ENCODE data around the gene SMYD3.
"Not testable (repeated sequence)": the region's sequence is repeated elsewhere in the genome, so short reads cannot be mapped to it uniquely, and the experiment has no call there.

Gene SMYD3

DNA sequence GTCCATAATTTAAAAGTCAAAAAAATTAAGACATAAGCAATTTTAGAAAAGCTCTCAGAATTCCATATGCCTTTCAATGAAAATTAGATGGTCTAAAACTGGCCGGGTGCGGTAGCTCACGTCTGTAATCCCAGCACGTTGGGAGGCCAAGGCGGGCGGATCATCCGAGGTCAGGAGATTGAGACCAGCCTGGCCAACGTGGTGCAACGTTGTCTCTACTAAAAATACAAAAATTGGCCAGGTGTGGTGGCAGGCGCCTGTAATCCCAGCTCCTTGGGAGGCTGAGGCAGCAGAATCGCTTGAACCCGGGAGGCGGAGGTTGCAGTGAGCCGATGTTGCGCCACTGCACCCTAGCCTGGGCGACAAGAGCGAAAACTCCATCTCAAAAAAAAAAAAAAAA, 183.0 kb downstream of the SMYD3 start:
- not testable (repeated sequence) for H3K27ac ChIP-seq

DNA sequence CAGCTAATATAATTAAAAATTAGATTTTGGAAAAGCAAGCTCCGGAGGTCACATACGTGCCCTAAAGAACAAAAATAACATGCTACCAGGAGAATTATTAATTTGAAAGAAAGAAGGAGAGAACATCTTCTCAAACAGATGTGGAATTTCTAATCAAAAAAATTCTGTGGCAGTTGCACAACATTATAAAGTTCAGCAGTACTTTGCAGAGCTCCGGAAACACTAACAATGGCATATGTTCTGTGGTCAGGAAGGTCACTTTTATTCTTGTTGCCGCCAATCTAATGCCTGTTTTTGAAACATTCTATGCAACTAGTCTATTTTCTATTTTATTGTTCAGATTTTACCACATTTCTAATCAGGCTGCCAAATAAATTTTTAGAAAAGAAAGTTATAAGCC, 186.8 kb downstream of the SMYD3 start:
- Histone ChIP-seq H3K4me3 (no peak overlapping the region), H3K27ac (no peak overlapping the region)

More for the DNA sequence above, 183.0 kb downstream of the SMYD3 start:
- not testable (repeated sequence) for H3K4me3 ChIP-seq

DNA sequence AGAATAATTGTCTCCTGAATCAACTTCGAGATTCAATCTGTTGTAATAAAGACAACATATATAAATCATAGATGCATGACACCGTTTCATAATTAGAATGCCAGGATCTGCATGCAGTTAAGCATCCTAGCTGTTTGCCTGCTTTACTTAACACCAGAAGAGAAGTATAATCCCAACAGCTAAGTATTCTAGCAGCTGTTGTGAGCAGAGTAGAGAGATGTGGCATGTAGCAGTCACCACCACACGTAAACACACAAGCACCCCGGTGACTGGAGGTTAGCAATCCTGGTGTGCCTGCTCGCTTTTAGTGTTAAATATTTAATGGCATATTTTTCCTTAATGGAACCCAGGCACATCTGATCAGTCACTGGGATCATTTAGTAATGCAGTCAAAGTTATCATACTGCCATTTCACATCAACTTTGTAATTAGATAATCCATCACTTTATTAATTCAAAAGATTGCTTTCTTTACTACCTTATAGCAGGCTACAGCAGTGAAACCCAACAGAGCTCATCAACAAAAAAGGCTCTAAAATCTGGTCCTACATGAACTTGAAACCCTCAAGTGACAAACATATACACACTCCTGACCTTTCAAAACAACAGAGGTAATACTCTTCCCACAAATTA, 187.9 kb downstream of the SMYD3 start:
- Histone ChIP-seq H3K4me3 (no peak overlapping the region), H3K27ac (no peak overlapping the region)

DNA sequence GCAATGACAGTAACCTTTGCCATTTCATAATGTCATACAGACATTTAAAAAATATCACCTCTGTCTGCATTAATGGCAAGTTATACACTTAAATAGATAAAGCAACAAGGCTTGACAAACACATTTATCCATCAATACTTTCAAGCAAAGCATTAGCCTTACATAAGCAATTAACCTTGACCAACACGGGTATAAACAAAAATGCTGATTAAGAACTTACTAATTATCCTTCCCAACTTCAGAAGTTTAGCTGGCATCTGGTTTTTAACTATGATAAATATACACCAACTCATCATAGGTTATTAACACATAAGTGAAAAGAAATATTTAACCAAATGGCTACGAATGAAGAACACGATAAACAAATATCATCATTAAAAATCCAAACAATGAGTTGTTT, 188.5 kb downstream of the SMYD3 start:
- Histone ChIP-seq H3K27ac (no peak overlapping the region), H3K4me3 (no peak overlapping the region)

- Histone ChIP-seq H3K27ac (no peak overlapping the region), H3K4me3 (no peak overlapping the region)
Observed at GRCh38 chr1:246318036-246318359, 189.1 kb downstream of the SMYD3 start.

GRCh38 chr1:246317332-246318035, 189.6 kb downstream of the SMYD3 start:
- H3K27ac ChIP-seq = no peak overlapping the region
- no peak overlapping the region for H3K4me3 ChIP-seq

DNA sequence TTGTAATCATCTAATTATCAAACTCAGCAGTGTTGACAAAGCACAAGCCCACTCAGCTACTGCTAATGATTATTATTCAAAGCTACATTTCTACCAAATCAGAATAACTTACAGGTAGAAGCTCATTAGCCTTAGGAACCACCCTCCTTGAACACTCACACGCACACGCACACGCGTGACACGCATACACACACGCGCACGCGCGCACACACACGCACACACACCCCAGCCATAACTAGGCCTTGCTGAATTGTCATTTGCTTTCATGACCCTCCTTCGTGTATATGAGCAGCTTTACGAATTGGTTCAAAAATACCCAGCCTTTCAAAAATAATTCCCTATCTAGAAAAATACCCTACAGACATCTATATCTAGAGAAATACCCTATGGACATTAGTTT, 195.6 kb downstream of the SMYD3 start:
- H3K4me3 ChIP-seq = no peak overlapping the region
- no peak overlapping the region for H3K27ac ChIP-seq

DNA sequence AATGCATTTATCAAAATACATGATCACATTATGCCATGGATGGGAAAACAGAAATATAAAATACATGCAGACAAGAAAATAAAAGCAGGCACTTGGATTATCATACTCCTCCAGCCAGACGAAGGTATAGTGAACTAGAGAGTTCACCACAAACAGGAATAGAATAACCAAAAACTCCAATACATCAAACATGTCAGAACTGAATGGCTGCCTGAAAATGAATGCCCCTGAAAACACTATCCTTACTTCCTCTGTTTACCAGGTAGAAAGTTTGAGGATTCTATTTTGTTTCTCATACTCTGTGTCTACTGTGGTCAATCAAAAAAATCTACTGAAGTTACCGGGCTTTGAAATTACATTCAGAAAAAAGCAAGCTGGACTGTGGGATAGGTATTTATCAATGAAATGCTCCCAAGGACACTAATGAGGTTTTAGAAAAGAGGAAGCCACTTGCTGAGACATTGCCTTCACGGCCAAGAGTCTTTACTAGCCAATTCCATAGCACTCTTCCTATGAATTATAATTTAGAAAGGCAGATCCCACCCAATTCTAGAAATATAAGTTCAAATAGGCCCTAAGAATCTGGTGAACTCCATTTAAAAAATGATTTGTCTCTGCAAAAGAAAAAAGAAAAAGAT, 197.7 kb downstream of the SMYD3 start:
- no peak overlapping the region for H3K27ac ChIP-seq
- no peak overlapping the region for H3K4me3 ChIP-seq

DNA sequence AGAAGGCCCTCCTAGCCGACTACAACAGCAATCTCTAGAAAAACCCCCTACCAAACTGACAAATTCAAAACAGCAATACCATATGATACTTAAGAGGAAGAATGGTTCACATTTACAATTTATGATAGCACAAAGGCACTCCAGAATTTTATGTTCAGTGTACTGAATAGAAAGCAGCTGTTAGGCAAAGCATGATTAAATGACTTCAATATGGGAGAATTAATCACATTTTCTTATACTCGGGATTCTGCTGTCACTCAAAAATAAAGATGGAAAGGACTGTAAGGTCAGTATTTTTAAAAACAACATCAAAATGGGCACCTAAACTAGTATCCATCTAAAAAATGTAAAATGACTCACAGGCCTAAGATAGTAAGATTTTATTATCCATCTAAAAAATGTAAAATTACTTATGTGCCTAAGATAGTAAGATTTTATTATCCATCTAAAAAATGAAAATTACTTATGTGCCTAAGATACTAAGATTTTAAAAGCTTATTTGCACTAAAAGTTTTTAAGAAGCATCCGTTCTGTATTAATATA, 198.5 kb downstream of the SMYD3 start:
- no peak overlapping the region for H3K27ac ChIP-seq
- no peak overlapping the region for H3K4me3 ChIP-seq

- Histone ChIP-seq H3K4me3 (no peak overlapping the region), H3K27ac (no peak overlapping the region)
Observed at GRCh38 chr1:246306415-246307037, 200.6 kb downstream of the SMYD3 start.

DNA sequence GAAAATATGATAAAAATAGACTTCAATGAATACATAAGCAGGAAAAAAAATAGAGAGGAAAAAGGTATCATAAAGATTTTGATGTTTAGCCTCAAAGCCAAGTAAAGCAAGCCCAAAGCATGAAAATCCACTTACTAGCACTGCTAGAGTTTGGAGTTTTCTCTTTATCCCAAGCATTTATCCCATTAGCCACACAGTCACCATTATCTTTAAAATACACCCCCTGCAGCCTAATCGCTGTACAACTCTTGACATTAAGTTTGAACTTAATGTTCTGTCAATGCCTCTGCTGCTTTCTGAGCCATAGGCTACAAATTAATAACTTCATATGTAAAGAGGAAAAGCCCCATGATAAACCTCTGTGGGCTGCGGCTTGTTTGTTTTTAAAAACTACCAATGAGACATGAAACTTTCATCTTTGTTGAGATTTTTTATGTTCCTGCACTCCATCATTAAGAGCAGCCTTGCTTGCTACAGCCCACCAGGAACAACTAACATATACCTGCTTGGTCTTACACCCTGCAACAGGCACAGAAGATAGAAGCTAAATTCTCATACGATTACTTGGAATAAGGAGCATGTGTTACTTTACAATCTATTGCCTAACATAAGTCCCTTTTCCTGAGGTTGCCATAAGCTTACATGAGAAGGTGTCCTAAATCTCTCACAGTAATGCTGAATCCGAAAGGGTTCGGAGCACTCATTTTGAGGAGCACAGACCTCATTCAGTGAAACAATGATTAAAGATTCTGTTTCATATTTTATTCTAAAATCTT, 202.4 kb downstream of the SMYD3 start:
- Histone ChIP-seq H3K4me3 (no peak overlapping the region), H3K27ac (no peak overlapping the region)

DNA sequence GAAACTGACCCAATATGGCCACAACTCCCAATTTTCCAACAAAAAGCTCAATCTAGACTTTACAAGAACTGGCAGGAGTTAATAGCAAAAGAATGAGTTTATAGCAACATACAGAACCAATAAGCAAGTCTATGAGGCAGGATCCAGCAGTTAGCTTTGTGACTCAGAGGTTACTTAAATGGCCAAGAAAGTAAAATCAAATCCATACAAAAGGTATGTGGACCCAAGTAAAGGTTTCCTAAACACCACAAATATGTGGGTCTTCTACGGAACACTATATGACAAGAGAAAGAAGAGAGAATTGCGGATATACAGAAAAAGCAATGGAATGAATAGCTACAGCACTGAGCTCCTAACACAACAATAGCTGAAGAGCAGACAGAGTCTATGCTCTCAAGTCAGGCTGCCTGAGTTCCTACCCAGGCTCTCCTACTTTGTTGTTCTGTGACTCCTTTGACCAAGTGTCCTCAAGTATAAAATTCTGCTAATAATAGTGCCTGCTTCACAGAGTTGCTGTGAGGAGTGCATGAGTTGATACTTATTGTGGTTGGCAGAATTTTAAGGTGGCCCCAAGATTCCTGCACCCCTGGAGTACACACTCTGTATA, 204.3 kb downstream of the SMYD3 start:
- H3K4me3 ChIP-seq = no peak overlapping the region
- peak overlapping the region in 2 of 21 experiments; percentile 23 to 56 for H3K27ac ChIP-seq

DNA sequence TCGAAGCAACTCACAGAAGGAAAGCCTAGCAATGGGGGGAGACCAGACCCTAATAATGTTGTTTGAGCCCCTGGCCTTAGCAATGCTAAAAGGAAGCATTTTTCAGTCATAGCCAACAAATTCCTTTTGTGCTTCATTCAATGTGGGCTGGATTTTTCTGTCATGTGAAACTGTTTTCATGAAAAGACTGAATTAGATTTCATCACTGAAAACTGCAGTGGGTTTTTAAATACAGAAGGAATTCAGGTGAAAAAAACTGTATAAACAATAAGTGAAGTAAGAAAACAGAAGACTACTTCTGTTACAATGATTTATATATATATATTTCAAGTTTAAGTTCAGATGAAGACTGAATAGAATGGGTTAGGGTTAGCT, 204.8 kb downstream of the SMYD3 start:
- Histone ChIP-seq H3K4me3 (no peak overlapping the region), H3K27ac (peak overlapping the region in 3 of 21 experiments; percentile 14 to 56 (median 15))

GRCh38 chr1:246301553-246302250, 205.4 kb downstream of the SMYD3 start:
- no peak overlapping the region for H3K4me3 ChIP-seq
- H3K27ac ChIP-seq = peak overlapping the region in 3 of 21 experiments; percentile 14 to 56 (median 15)

GRCh38 chr1:246300626-246301549, 206.2 kb downstream of the SMYD3 start:
- Histone ChIP-seq H3K4me3 (no peak overlapping the region), H3K27ac (no peak overlapping the region)

DNA sequence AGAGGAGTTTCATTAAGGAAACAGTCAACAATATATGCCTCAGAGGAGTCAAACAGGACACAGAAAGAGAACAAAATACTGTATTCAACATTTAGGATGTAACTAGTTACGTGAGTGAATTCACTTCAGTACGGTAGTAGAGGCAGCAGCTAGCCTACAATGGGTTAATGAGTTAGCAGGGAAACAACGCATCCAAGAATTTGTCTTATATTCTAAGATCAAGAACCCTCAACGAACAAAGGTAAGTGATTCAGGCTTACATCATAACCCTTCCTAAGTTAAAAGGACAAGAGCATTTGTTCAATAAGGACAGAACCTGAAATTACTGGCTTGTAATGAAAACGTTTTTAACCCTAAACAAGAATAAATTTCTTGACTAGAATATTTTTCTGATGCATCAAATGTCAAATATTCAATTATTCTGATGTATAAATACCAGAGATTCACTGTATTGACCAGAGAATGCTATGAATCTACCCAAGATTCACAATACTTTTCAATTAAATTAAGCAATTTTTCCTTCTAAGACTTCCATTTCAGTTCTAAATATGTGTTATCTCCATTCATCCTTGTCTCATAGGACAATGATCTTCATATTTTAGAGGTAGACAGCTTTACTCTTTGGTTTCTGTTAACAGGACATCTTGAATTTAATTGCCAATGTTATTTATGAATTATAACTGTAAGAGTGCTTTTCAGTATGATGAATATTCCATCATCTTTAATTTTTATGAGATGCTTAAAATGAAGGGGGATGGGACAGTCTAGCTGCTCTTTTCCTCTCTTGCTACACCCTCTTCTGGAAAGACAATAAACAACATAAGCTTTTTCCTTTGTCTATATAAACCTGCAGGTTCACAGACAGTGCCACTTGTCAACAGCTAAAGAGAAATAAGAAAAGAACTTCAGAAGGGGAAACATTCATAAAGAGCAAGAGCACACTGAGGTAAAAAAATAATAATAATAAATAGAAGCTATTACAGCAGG, 209.5 kb downstream of the SMYD3 start:
- no peak overlapping the region for H3K4me3 ChIP-seq
- H3K27ac ChIP-seq = no peak overlapping the region

DNA sequence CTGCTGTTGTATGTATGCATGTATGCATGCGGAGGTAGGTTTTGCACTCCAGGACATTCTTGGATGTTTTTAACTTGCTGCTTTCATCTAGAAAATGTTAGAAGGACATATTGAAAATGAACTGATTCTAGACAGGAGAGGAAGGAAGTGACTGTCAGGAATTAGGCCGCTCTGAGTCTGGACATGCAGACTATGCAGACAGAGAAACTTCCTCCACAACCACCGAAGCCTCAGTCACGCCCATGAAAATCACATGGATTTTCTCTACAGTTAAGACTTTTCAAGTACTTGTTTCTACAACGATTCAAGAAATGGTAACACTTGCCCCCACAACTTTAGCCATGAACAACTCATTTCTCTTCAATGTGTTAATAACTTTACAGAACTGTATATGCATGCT, 211.1 kb downstream of the SMYD3 start:
- Histone ChIP-seq H3K4me3 (no peak overlapping the region), H3K27ac (no peak overlapping the region)

Data from skin epidermis (tissue), 12 donors.